Upper lobe of left lung (tissue), 6 donors: ENCODE results near the gene ZNF763. TPM values are rescaled to one million over a fixed set of nuclear protein-coding genes. Genes with fewer than 3 reads are reported as not detected.
"Not testable (repeated sequence)": the region's sequence is repeated elsewhere in the genome, so short reads cannot be mapped to it uniquely, and the experiment has no call there.

Experiments used
- ATAC-seq, 2 donors: fragments of 200-7000 bp; cut with Tn5 transposase; one replicate each; pipeline ENCODE4 v1.9.1; 2022; ENCODE audit warnings: mild to moderate bottlenecking in 2 of 2, moderate library complexity in 2 of 2; ENCODE audit not compliant: low FRiP score in 2 of 2
- DNase-seq, 2 donors: peaks; one replicate each; pipeline ENCODE4 v3.0.0-alpha.2; 2019 to 2020
- H3K27ac ChIP-seq, 4 donors: fragments of 200-600 bp; sonication (generic); one replicate each; pipeline ENCODE4 v1.5.1; 2016 to 2019
- H3K27me3 ChIP-seq, 4 donors: fragments of 200-600 bp; sonication (generic); one replicate each; pipeline ENCODE4 v1.5.1; 2017 to 2019
- H3K36me3 ChIP-seq, 4 donors: fragments of 200-600 bp; sonication (generic); one replicate each; pipeline ENCODE4 v1.5.1; 2016 to 2019
- H3K4me1 ChIP-seq, 4 donors: fragments of 200-600 bp; sonication (generic); one replicate each; pipeline ENCODE4 v1.5.1; 2018 to 2019
- H3K4me3 ChIP-seq, 4 donors: fragments of 200-600 bp; sonication (generic); one replicate each; pipeline ENCODE4 v1.5.1; 2017 to 2019; ENCODE audit warnings: mild to moderate bottlenecking in 2 of 4, moderate library complexity in 1 of 4
- H3K9me3 ChIP-seq, 4 donors: fragments of 200-600 bp; sonication (generic); one replicate each; pipeline ENCODE4 v1.5.1; 2018 to 2019
- CTCF ChIP-seq, 6 experiments: fragments of 450-650 bp in 4 of 6; fragments of 200-600 bp in 2 of 6; sonication (generic) in 2 of 6; IDR thresholded peaks; one replicate each; pipeline ENCODE4 v1.5.1; 2016 to 2019; ENCODE audit warnings: antibody characterized with exemption in 6 of 6
- EP300 ChIP-seq, 4 donors: sonication (generic); formaldehyde crosslinking; IDR thresholded peaks; one replicate each; pipeline ENCODE4 v1.5.1; 2017; ENCODE audit warnings: antibody characterized with exemption in 4 of 4, control low read depth in 2 of 4
- POLR2A ChIP-seq, 4 donors: fragments of 450-650 bp; IDR thresholded peaks; one replicate each; pipeline ENCODE4 v1.5.1; 2016 to 2017; ENCODE audit warnings: antibody characterized with exemption in 4 of 4, mild to moderate bottlenecking in 2 of 4
- POLR2AphosphoS5 ChIP-seq, 2 donors: sonication (generic); formaldehyde crosslinking; IDR thresholded peaks; one replicate each; pipeline ENCODE4 v1.5.1; 2017; ENCODE audit warnings: antibody characterized with exemption in 2 of 2
- WGBS, 2 donors: methylation state at CpG; one replicate each; pipeline ENCODE4 v1.1.5; 2017 to 2018; 5-methylcytosine and 5-hydroxymethylcytosine counted together
- total RNA-seq, 6 donors: library from RNA; depleted of rRNA in 4 of 6; stranded (reverse); fragments of >200 nt in 4 of 6; gene quantifications; one replicate each; pipeline versions ENCODE4 v1.1.0 to v1.2.1, GENCODE V29; 2016 to 2021
- donor health status: DM: no; HTN: no; CAD: no; lungs with moderate emphysema.
- donor health status: DM: no; HTN: yes; CAD: no; lungs with severe emphysema.

The ZNF763 gene
- total RNA-seq = 1 to 10 TPM; 2.4 to 9.4 (median 5.9) TPM

- TF ChIP-seq POLR2A (IDR thresholded peaks at IDR 0.05) (peak in 3 of 4 donors; percentile 60 to 78 (median 76)), EP300 (IDR thresholded peaks at IDR 0.05) (peak in 1 of 4 donors; percentile 55), CTCF (IDR thresholded peaks at IDR 0.05) (peak in 1 of 6 experiments; percentile 1), POLR2AphosphoS5 (IDR thresholded peaks at IDR 0.05) (peak; percentile 76 to 90)
- 0% methylated on average over 8 to 38 of the region's 47 CpGs for WGBS, 2 donors
- ATAC-seq (peak; percentile 99), DNase-seq (peak; percentile 93 to 98)
- H3K9me3 ChIP-seq = no peaks in the 10 kb centered on the region
- H3K4me1 ChIP-seq = peaks cover 14 to 24% (median 17%) of the 10 kb centered on the region in 4 donors
- no peaks in the 10 kb centered on the region for H3K36me3 ChIP-seq
- peak within 1 kb of the TSS; percentile 74 to 89 (median 85) for H3K4me3 ChIP-seq
- H3K27ac ChIP-seq = peak within 1 kb of the TSS; percentile 95 to 99 (median 98)
- H3K27me3 ChIP-seq = no peaks in the 10 kb centered on the region
These were observed at the start of gene ZNF763 for GRCh38 chr19:11964858-11965645. ZNF763 (plus strand) TSS chr19:11965040; CDS start chr19:11965209, 169 bp downstream.

- H3K27me3 ChIP-seq = no peaks in the 10 kb centered on the region
- 47 to 55% methylated on average over 6 of the region's 6 CpGs for WGBS, 2 donors
- no peak for DNase-seq
- ATAC-seq = no peak
- H3K4me1 ChIP-seq = peaks cover 17 to 27% (median 19%) of the 10 kb centered on the region in 4 donors
- no peak overlapping the region for H3K4me3 ChIP-seq
- no peak overlapping the region for H3K27ac ChIP-seq
- TF ChIP-seq EP300 (IDR thresholded peaks at IDR 0.05) (no peak), POLR2AphosphoS5 (IDR thresholded peaks at IDR 0.05) (no peak), POLR2A (IDR thresholded peaks at IDR 0.05) (no peak), CTCF (IDR thresholded peaks at IDR 0.05) (no peak)
- no peaks in the 10 kb centered on the region for H3K36me3 ChIP-seq
- H3K9me3 ChIP-seq = no peaks in the 10 kb centered on the region
These were observed 42.9 kb upstream of the ZNF763 start for GRCh38 chr19:11921852-11922495.

- TF ChIP-seq CTCF (IDR thresholded peaks at IDR 0.05) (peak in 1 of 6 experiments; percentile 7), POLR2AphosphoS5 (IDR thresholded peaks at IDR 0.05) (peak; percentile 84 to 87), POLR2A (IDR thresholded peaks at IDR 0.05) (peak in 3 of 4 donors; percentile 78 to 85 (median 78)), EP300 (IDR thresholded peaks at IDR 0.05) (peak in 2 of 4 donors; percentile 30 to 45)
- DNase-seq = peak; percentile 91 to 96
- 0% methylated on average over 16 to 18 of the region's 53 CpGs for WGBS, 2 donors
- Histone ChIP-seq H3K27ac (peak within 1 kb of the TSS; percentile 91 to 99 (median 94)), H3K4me1 (peaks cover 18 to 32% (median 20%) of the 10 kb centered on the region in 4 donors), H3K27me3 (no peaks in the 10 kb centered on the region), H3K9me3 (no peaks in the 10 kb centered on the region), H3K36me3 (no peaks in the 10 kb centered on the region), H3K4me3 (peak within 1 kb of the TSS; percentile 69 to 88 (median 73))
- ATAC-seq = peak; percentile 98
These were observed 39.8 kb upstream of the ZNF763 start, which contains the start of gene ZNF700 for GRCh38 chr19:11924886-11925650. ZNF700 (plus strand) TSS chr19:11925107; CDS start chr19:11925211, 104 bp downstream.

GRCh38 chr19:11925651-11926187 lies 39.1 kb upstream of the ZNF763 start:
- not testable (repeated sequence) for H3K9me3 ChIP-seq, ATAC-seq, H3K36me3 ChIP-seq, H3K27me3 ChIP-seq, DNase-seq
- 7 to 8% methylated on average over 10 of the region's 10 CpGs for WGBS, 2 donors
- peak overlapping the region; percentile 69 to 88 (median 73) for H3K4me3 ChIP-seq
- H3K4me1 ChIP-seq = peaks cover 18 to 32% (median 20%) of the 10 kb centered on the region in 4 donors
- peak overlapping the region; percentile 91 to 99 (median 94) for H3K27ac ChIP-seq
